ENCODE data around the gene TNPO3.
A peak's percentile ranks its signal among the peaks of the same experiment; 100 is the strongest.

TNPO3 gene

DNA sequence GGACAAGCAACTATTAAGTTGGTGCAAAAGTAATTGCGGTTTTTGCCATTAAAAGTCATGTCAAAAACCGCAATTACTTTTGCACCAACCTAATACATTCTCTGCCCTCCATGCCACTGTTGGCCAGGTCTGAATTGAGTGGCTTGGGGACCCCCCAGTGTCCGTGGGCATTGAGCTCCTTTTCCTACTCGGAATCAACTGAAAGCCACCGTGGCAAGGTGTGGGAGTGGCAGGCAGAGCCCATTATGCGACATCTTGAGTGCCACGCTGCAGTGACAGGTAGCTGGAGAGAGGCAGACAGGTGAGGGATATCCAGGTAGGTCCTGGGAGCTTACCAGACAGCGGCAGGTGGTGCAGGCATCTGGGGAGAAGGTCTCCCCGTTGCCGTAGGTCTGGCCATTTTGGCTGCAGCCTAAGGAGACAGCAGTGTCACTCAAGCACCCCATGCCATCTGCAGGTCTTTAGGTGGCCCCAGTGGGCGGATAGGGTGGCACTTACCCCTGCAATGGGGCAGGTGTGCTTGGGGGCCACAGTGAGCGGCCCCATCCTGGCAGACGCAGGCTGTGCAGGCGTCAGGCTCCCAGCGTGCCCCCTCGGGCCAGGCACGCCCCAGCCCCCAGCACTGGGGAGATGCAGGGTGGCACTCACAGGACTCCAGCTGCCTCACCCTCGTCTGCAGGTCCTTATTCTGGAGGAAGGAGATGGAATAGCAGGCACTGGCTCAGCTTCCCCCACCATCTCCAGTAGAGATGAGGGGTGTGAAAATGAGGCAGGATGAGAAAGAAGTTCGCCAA is 147.9 kb downstream of the TNPO3 start:
- POLR2A ChIA-PET: no interaction called here
- CTCF ChIA-PET: interaction anchor here (1.0 to 6.2 kb wide), 3 partner anchors 23 to 183 kb away, joined by 3 to 76 read pairs (median 3); no protein-coding TSS in a partner anchor
- TF ChIP-seq, protein P1, sequence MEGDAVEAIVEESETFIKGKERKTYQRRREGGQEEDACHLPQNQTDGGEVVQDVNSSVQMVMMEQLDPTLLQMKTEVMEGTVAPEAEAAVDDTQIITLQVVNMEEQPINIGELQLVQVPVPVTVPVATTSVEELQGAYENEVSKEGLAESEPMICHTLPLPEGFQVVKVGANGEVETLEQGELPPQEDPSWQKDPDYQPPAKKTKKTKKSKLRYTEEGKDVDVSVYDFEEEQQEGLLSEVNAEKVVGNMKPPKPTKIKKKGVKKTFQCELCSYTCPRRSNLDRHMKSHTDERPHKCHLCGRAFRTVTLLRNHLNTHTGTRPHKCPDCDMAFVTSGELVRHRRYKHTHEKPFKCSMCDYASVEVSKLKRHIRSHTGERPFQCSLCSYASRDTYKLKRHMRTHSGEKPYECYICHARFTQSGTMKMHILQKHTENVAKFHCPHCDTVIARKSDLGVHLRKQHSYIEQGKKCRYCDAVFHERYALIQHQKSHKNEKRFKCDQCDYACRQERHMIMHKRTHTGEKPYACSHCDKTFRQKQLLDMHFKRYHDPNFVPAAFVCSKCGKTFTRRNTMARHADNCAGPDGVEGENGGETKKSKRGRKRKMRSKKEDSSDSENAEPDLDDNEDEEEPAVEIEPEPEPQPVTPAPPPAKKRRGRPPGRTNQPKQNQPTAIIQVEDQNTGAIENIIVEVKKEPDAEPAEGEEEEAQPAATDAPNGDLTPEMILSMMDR (IDR thresholded peaks at IDR 0.05; ENCODE audit: insufficient read depth, low read length, missing control alignments): no peak
- H3K4me3 ChIP-seq (ENCODE audit: low read depth, low read length): no peak overlapping the region
- DNase-seq (ENCODE audit: low read depth, low spot score): no peak

DNA sequence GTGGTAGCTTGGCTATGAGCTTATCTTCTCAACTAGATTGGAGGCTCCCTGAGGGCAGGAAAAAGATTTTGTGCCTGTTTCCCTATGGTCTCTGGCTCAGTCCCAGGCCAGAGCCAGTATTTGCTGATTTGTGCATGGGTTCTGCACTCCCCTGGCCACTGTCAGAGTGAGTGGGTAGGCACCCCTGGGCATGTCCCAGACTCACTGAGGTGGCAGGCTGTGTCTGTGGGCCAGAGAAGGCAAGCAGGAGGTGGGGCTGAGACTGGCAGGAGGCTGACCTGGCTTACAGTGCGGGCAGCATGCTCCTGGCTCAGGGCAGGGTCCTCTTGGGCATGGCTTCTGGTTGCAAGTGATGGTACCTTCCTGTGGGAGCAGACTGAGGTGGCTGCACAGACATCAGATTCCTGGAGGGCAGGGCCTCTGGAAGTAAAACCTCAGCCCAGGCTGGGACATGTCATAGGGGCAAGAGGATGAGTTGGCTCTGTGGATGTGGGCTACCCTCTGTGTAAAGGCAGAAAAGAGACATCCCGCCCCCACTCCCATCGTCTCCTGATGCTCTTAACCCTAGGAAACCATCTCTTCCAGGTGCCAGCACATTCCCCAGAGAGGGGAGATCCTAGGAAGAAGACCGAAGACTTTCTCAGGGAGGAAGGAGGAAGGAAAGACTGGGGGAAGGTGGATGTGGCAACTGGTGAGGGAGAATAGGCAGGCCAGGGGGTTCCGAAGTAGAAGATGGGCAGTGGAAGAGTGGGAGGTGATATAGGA is 148.7 kb downstream of the TNPO3 start:
- TF ChIP-seq, protein P1 (IDR thresholded peaks at IDR 0.05; ENCODE audit: insufficient read depth, low read length, missing control alignments): no peak
- DNase-seq (ENCODE audit: low read depth, low spot score): no peak
- POLR2A ChIA-PET: no interaction called here
- H3K4me3 ChIP-seq (ENCODE audit: low read depth, low read length): no peak overlapping the region
- CTCF ChIA-PET: interaction anchor here (1.2 to 9.7 kb wide), 3 partner anchors 22 to 184 kb away, joined by 3 to 136 read pairs (median 76); no protein-coding TSS in a partner anchor

DNA sequence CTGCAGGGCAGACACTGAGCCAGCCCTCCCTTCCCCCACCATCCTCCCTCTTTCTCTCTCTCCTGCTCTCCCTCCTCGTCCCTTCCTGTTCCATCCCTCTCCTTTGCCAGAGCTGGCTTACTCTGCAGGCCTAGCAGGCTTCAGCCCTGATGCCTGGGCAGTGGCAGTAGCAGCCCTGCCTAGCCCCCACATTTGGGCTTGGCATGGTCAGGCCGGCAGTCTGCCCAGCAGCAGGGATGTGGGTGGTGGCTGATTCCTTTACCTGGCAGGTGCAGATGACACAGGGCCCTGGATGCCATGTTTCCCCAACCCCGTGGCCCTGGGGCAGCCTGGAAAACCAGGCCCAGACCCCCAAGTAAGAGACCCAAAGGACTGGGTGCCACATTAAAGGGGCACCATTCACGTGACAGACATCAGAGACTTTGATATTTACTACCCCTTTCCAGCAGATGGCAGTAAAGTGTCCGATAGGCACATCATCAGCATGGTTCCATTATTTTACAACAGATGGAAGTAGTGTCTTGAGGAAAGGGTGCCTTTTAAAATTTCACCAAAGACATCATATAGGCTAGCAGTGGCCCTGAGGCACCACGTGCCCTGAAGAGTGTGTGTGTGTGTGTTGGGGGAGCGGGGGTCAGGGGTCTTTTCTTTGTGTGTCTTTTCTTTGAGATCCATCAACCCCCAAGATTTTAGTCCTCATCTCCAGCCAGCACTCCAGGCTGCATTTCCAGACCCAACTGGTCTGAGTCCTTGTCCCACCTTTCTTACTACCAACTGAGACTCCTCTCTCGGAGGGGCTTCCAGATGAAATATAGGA is 150.3 kb downstream of the TNPO3 start:
- no peak for DNase-seq (ENCODE audit: low read depth, low spot score)
- TF ChIP-seq, protein P1 (IDR thresholded peaks at IDR 0.05; ENCODE audit: insufficient read depth, low read length, missing control alignments): peak; percentile 63
- ChIA-PET POLR2A (no interaction called here), CTCF (interaction anchor here (0.8 to 9.7 kb wide), 8 partner anchors 7 to 259 kb away, joined by 3 to 136 read pairs (median 4); no protein-coding TSS in a partner anchor)
- no peak overlapping the region for H3K4me3 ChIP-seq (ENCODE audit: low read depth, low read length)

All from AG04449 (cell line).